GM18508 (cell line): Measurements from ENCODE around the gene LPCAT4.

ENCODE experiments used
- ATAC-seq: cut with Tn5 transposase; IDR thresholded peaks from one replicate; pipeline ENCODE4 v1.9.1; 2021; ENCODE audit warnings: moderate number of reproducible peaks; ENCODE audit not compliant: insufficient read depth, unreplicated experiment

The LPCAT4 gene

GRCh38 chr15:34338347-34338746 is 28.6 kb downstream of the LPCAT4 start:
- ATAC-seq, result no peak

GRCh38 chr15:34337557-34338306 is 29.3 kb downstream of the LPCAT4 start, which contains the start of gene SLC12A6:
Gene SLC12A6 (minus strand): TSS chr15:34337781. CDS start chr15:34336680, 1,101 bp downstream.
- ATAC-seq, result peak; percentile 29

DNA sequence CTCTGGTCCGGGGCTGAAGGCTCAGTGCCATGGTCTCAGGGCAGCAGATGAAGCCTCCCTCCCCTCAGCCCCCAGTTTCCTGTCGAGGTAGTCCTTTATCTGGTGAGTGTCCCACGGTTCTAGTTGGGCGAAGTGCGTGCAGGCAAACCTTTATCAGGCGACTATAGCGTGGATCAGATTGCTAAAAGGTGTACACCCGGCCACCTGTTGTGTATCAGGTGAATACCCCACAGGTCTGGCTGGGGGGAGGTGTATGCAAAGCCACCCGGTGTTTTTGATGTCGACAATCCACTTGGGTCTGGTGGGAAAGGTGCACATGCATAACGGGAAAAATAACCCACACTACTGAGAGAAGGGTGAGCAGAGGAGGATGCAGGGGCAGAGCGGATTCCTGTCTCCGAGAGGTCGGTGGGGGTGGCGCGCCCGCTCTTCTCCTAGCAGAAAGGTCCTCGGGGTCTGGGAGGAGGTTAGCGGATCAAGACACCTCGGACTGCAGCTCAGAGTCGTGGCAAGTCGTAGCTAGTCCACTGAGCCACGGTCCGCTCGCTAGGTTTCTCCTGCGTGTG is 29.9 kb downstream of the LPCAT4 start:
- no peak for ATAC-seq

DNA sequence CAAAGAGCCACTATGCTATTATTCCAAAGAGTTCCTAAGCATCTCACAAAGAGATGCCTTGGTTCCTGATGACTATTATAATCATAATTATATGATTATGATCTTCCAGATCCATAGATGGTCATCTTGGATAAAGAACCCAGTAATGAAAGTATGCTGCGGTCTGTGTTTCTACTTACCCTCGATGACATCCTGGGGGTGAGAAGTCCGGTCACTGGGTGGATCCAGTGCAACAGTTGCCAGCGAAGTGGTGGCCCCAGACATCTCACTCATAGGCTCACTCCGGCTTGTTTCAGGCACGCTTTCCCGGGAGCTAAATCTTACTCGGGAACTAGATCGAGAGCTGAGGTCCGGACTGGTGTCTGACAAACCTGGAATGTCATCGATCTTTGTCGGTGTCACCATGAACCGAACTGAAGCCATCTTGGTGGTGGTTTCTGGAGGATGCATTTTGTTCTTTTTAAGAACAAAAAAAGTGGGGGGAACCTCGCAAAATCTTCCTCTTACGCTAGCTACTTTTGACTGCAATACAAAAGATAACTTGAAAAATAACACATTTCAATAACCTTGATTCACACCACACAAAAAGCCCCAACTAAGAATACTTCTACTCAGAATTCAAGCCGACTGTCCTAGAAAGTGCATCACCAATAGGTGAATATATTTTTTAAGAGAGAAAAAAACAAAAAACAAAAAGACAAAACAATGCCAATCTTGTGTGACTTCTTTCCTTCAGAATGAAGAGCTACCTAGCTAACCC is 30.6 kb downstream of the LPCAT4 start:
- ATAC-seq, result no peak

GRCh38 chr15:34335176-34336032 is 31.6 kb downstream of the LPCAT4 start:
- ATAC-seq, result no peak

DNA sequence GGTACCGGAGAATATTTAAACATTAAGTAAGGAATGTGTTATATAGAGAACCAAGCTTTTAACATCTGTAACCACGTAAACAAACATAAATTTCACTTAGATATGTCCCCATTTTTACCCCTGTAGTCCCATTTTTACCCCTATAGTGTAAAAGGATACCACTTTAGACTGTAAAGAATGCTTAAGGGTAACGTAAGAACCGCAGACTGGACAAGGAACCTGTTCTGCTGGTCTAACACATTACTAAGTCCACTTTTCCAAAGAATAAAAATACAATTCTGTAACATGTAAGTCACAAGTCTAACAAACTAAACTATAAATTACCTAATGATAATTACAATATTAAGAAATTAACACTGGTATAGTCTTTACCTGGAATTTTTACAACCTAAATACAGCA is 32.3 kb downstream of the LPCAT4 start:
- ATAC-seq, result no peak

DNA sequence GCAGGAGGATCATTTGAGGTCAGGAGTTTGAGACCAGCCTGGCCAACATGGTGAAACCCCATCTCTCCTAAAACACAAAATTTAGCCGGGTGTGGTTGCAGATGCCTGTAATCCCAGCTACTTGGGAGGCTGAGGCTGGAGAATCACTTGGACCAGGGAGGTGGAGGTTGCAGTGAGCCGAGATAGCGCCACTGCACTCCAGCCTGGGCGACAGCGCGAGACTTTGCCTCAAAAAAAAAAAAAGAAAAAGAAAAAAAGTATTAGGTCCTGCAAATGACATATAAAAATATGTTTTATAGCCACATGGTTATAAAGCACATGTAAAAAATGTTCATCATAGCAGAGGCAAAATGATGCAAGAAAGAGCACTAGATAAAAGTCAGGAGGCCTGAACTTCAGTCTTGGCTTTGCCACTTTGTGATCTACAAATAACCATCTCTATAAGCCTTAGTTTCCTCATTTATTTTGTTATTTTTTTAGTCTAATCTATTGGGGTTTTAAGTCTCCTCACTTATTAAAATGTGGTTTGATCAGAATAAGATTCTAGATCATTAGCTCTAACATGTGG is 34.4 kb downstream of the LPCAT4 start:
- no peak for ATAC-seq

DNA sequence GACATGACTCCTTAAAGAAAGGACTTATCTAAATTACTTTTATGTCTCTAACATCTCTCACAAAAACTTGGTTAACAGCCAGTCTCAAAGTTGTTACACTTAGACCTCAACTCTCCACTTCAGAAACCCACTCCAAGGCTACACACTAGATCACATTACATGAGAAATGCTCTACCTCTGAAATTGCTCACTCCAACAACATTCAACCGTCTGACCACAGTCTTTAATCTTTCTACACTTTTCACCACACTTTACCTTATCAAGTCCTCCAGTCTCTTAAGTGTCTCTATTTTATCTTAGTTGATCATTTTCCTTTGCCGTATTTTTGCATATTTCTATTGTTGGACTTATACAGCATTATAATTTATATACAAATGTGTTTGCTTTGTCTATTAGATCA is 35.2 kb downstream of the LPCAT4 start:
- ATAC-seq, result no peak

GRCh38 chr15:34330279-34330678 is 36.7 kb downstream of the LPCAT4 start:
- ATAC-seq, result no peak

- ATAC-seq, result no peak
Observed at GRCh38 chr15:34329006-34329405, 38.0 kb downstream of the LPCAT4 start.

GRCh38 chr15:34327906-34328305 is 39.1 kb downstream of the LPCAT4 start:
- ATAC-seq, result no peak

DNA sequence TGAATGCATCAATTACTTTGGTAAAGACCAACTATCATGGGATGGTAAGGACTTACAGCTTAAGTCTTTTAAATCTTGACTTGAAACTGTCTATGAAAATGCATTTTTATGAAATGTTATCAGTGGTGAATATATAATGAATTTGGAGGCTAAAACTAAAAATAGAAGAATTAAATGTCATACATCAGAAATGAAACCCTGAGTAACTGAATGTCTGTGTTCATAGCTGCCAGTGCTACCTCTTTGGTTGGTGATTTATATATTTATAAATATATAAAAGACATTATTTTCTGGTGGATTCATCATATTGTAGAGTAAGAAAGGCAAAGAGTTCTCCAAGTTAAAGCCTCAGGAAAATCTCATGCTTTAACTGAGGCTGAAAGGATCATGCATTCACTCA is 41.6 kb downstream of the LPCAT4 start:
- no peak for ATAC-seq

DNA sequence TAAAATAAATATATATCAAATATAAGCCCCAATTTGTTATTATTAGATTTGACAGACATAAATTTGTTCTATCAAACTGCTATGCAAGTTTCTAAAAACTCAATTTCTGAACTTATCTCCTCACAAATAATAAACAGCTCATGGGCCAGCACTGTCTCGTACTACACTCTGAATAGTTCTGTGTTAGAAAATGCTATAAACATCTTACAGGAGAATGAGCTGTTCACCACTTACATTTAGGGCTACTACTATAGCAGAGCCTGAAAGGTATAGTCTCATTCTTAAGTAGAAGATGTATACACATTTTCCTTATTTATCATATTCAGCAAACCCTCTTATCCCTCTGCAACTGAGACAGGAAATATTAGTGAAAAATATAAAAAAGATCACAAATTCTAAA is 42.1 kb downstream of the LPCAT4 start:
- no peak for ATAC-seq

DNA sequence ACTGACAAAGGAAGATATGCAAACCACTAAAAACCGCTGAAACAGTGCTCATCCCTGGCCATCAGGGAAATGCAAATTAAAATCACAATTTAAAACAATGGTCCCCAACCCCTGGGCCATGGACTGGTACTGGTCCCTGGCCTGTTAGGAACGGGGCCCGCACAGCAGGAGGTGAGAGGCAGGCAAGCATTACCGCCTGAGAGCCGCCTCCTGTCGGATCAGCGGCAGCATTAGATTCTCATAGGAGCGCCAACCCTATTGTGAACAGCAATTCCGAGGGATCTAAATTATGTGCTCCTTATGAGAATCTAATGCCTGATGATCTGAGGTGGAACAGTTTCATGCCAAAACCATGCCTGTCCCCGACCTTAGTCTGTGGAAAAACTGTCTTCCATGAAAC is 43.8 kb downstream of the LPCAT4 start:
- ATAC-seq, result no peak

DNA sequence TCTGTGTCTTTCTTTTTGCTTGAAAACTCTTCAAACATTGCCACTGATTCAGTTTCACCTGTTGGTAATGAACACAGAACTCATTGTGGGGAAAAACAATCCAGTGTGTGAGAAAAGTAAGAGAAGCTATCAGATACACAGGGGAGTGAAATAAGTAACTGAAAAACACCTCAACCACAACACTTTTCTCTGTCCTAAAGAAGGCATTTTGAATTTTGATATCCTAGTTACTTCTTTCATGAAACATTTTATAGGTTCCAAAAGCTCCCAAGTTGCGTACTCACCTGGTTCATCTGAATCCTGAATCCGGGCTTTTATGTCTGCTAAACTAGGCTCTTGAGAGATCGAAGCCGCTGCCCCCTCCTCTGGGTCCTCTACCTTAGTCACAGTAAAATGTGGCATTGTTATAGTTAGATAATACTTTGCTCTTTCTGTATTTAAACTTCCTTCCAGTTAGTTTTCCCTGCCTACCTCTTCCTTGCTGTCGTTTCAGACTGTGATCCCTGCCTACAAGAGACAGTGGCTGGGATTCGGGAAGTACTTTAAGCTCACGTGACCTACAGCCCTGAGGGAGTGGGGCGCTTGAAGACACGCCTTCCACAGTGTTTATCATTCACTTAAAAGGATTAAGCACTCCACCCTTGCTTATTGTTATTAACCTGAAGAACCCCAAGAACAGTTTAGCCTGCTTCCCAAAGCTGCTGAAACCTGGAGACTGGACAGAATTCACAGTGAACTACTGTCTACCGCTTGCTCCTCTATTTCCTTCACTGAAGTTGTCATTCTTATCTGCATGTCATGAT is 48.5 kb downstream of the LPCAT4 start:
- ATAC-seq, result peak; percentile 56

DNA sequence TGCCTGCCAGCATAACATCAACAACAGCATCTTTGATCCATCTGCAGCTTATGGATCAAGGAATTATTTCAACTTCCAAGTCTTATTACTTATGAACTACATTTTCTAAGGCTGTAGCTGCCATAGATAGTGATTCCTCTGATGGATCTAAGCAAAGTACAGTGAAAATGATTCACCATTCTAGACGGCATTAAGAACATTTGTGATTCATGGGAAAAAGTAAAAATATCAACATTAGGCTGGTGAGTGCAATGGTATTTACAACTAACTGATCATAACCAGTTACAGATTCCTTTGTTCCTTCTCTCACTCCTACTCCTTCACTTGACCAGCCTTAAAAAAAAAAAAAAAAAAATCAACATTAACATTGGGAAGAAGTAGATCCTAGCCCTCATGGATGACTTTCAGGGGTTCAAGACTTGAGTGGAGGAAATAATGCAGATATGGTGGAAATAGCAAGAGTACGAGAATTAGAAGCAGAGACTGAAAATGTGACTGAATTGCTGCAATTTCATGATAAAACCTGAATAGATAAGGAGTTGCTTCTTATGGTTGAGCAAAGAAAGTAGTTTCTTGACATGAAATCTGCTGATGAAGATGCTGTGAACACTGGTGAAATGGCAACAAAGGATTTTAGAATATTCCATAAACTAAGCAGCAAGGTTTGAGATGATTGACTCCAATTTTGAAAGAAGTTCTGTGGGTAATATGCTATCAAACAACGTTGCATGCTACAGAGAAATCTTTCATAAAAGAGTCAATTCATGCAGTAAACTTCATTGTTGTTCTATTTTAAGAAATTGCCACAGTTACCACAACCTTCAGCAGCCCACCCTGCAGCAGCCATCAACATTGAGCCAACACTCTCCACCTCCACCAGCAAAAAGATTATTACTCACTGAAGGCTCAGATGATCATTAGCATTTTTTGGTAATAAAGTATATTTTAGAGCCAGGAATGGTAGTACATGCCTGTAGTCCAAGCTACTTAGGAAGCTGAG is 52.2 kb downstream of the LPCAT4 start:
- no peak for ATAC-seq

- ATAC-seq, result no peak
Observed at GRCh38 chr15:34311563-34311962, 55.4 kb downstream of the LPCAT4 start.
